ENCODE data around the gene SERTAD4. TPM values are rescaled to one million over a fixed set of nuclear protein-coding genes. Genes with fewer than 3 reads are reported as not detected.

The SERTAD4 gene
- total and polyA plus RNA-seq, 10 of the 15 experiments (the other 5 are each of a cell fraction or from before 2014, with no cell fraction given) = not detected

GRCh38 chr1:210214573-210215409 lies 17.8 kb upstream of the SERTAD4 start:
- Histone ChIP-seq H2AFZ (ENCODE audit: control insufficient read depth, low read depth, low read length) (no peak overlapping the region), H3K9me3 (replicated peaks; ENCODE audit: control insufficient read depth, insufficient read depth, low read length) (no peaks in the 10 kb centered on the region), H3K4me3 (no peak overlapping the region), H4K20me1 (ENCODE audit: control insufficient read depth, insufficient read depth) (no peaks in the 10 kb centered on the region), H3K4me1 (ENCODE audit: control insufficient read depth, insufficient read depth, low read length) (no peaks in the 10 kb centered on the region), H3K27me3 (replicated peaks in 1 of 2; ENCODE audit: control insufficient read depth in 2 of 2, insufficient read depth in 2 of 2, low read length in 1 of 2) (no peaks in the 10 kb centered on the region), H3K27ac (ENCODE audit: control insufficient read depth, insufficient read depth) (no peak overlapping the region), H3K4me2 (ENCODE audit: control insufficient read depth, insufficient read depth) (no peak overlapping the region), H3K79me2 (ENCODE audit: control insufficient read depth, insufficient read depth, low read length) (no peaks in the 10 kb centered on the region), H3K36me3 (ENCODE audit: control insufficient read depth in 2 of 2, insufficient read depth in 2 of 2, low read length in 1 of 2) (no peaks in the 10 kb centered on the region), H3K9ac (ENCODE audit: control insufficient read depth, insufficient read depth, low read length) (no peak overlapping the region)
- ChIA-PET SMC1A (ENCODE audit: uncharacterized antibody, unreplicated experiment) (interaction anchor here (1.2 kb wide), 1 partner anchor 9 kb away, joined by 3 read pairs; no protein-coding TSS in a partner anchor), POLR2A (no interaction called here), RAD21 (ENCODE audit: unreplicated experiment) (interaction anchor here (0.5 kb wide), 1 partner anchor 96 kb away, joined by 3 read pairs; no protein-coding TSS in a partner anchor), CTCF (no interaction called here)
- in situ Hi-C loops (cut with MboI) = no loop called here
- no TSS peak for BruUV-seq (replicated peaks)
- intact Hi-C loops (cut with micrococcal nuclease; ENCODE audit: unreplicated experiment) = no loop called here
- ATAC-seq = no peak
- TF ChIP-seq CREB1 (IDR thresholded peaks at IDR 0.05; ENCODE audit: low read depth) = no peak
- DNase-seq (ENCODE audit: low read depth, low spot score) = no peak
- whole genome bisulfite sequencing (ENCODE audit: insufficient coverage, insufficient replicate concordance, low lambda C conversion rate, missing lambda C conversion rate) = 50% methylated on average over 4 of the region's 4 CpGs
- no peak for FAIRE-seq

- Histone ChIP-seq H3K79me2 (ENCODE audit: control insufficient read depth, insufficient read depth, low read length) (no peaks in the 10 kb centered on the region), H3K9ac (ENCODE audit: control insufficient read depth, insufficient read depth, low read length) (no peak overlapping the region), H3K36me3 (ENCODE audit: control insufficient read depth in 2 of 2, insufficient read depth in 2 of 2, low read length in 1 of 2) (no peaks in the 10 kb centered on the region), H4K20me1 (ENCODE audit: control insufficient read depth, insufficient read depth) (no peaks in the 10 kb centered on the region), H3K4me2 (ENCODE audit: control insufficient read depth, insufficient read depth) (no peak overlapping the region), H3K4me3 (no peak overlapping the region), H3K27ac (ENCODE audit: control insufficient read depth, insufficient read depth) (no peak overlapping the region), H2AFZ (ENCODE audit: control insufficient read depth, low read depth, low read length) (no peak overlapping the region), H3K27me3 (replicated peaks in 1 of 2; ENCODE audit: control insufficient read depth in 2 of 2, insufficient read depth in 2 of 2, low read length in 1 of 2) (no peaks in the 10 kb centered on the region), H3K9me3 (replicated peaks; ENCODE audit: control insufficient read depth, insufficient read depth, low read length) (no peaks in the 10 kb centered on the region), H3K4me1 (ENCODE audit: control insufficient read depth, insufficient read depth, low read length) (no peaks in the 10 kb centered on the region)
- ChIA-PET RAD21 (ENCODE audit: unreplicated experiment) (no interaction called here), POLR2A (no interaction called here), SMC1A (ENCODE audit: uncharacterized antibody, unreplicated experiment) (no interaction called here), CTCF (no interaction called here)
- no peak for FAIRE-seq
- ATAC-seq = no peak
- no peak for DNase-seq (ENCODE audit: low read depth, low spot score)
- intact Hi-C loops (cut with micrococcal nuclease; ENCODE audit: unreplicated experiment) = no loop called here
- in situ Hi-C loops (cut with MboI) = no loop called here
- 62% methylated on average over 5 of the region's 5 CpGs for WGBS (ENCODE audit: insufficient coverage, insufficient replicate concordance, low lambda C conversion rate, missing lambda C conversion rate)
- BruUV-seq (replicated peaks) = no TSS peak
- TF ChIP-seq ZBTB33 (IDR thresholded peaks at IDR 0.05) (no peak), PML (IDR thresholded peaks at IDR 0.05; ENCODE audit: low read length) (no peak), TCF7 (IDR thresholded peaks at IDR 0.05; ENCODE audit: borderline replicate concordance) (no peak), RAD21 (IDR thresholded peaks at IDR 0.05; ENCODE audit: insufficient read depth, low read depth, low read length) (no peak), JUND (IDR thresholded peaks at IDR 0.05; ENCODE audit: low read depth, low read length) (no peak), TBL1XR1 (IDR thresholded peaks at IDR 0.05; ENCODE audit: low read depth, low read length) (no peak), ZSCAN29 (IDR thresholded peaks at IDR 0.05) (no peak), RELA (IDR thresholded peaks at IDR 0.05; ENCODE audit: borderline replicate concordance, partially characterized antibody) (no peak), FOS (IDR thresholded peaks at IDR 0.05; ENCODE audit: borderline replicate concordance, extremely low read depth, insufficient read length) (no peak), CBX5 (IDR thresholded peaks at IDR 0.05; ENCODE audit: low read depth) (no peak), GABPA (IDR thresholded peaks at IDR 0.05; ENCODE audit: low read depth) (no peak), MTA2 (IDR thresholded peaks at IDR 0.05; ENCODE audit: low read depth) (no peak), NFXL1 (IDR thresholded peaks at IDR 0.05; ENCODE audit: borderline replicate concordance) (no peak), SMARCA5 (IDR thresholded peaks at IDR 0.05) (no peak)
Observed at GRCh38 chr1:210217482-210217881, 15.1 kb upstream of the SERTAD4 start.
